ENCODE data around the gene DTYMK. TPM values are rescaled to one million over a fixed set of nuclear protein-coding genes. Genes with fewer than 3 reads are reported as not detected.

The DTYMK gene
- total RNA-seq, 4 donors from 2014 or later, result 7.7 to 18.7 (median 11.0) TPM

DNA sequence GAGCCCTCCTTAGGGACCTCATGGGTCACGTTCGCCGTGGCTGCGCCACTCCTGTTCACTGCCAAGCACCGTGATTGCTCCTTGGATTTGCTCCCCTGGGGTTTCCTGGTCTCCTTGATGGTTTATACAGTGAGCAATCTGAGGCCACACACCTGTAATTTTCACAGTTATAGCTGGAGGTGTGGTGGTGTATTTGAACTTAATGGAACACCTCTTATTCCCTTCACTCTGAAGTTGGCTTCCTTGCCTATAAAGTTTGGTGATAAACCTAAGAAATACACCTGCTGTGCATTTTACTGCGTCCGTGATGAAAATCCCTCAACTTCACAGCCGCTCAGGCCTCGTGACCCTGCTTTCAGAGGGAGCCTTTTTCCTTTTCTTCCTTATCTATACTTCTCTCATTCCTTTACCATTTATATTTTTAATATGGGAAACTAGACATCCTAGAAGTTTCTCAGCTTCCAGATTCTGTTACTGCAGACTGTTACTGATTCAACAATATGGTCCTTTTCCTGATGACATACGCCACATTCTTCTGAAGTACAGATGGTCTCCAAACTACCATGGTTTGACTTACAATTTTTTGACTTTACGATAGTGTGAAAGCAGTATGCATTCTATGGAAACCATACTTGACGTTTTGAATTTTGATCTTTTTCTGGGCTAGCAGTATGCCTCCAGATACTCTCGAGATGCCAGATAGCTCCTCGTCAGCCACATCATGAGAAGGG lies 40.5 kb downstream of the DTYMK start:
- peaks cover 0 to 3% of the 10 kb centered on the region in 2 donors for H3K36me3 ChIP-seq
- no peaks in the 10 kb centered on the region for H3K27me3 ChIP-seq
- no peak for TF ChIP-seq POLR2AphosphoS5 (IDR thresholded peaks at IDR 0.05)
- TF ChIP-seq, protein P1, sequence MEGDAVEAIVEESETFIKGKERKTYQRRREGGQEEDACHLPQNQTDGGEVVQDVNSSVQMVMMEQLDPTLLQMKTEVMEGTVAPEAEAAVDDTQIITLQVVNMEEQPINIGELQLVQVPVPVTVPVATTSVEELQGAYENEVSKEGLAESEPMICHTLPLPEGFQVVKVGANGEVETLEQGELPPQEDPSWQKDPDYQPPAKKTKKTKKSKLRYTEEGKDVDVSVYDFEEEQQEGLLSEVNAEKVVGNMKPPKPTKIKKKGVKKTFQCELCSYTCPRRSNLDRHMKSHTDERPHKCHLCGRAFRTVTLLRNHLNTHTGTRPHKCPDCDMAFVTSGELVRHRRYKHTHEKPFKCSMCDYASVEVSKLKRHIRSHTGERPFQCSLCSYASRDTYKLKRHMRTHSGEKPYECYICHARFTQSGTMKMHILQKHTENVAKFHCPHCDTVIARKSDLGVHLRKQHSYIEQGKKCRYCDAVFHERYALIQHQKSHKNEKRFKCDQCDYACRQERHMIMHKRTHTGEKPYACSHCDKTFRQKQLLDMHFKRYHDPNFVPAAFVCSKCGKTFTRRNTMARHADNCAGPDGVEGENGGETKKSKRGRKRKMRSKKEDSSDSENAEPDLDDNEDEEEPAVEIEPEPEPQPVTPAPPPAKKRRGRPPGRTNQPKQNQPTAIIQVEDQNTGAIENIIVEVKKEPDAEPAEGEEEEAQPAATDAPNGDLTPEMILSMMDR (IDR thresholded peaks at IDR 0.05), result no peak
- TF ChIP-seq POLR2A (IDR thresholded peaks at IDR 0.05), result no peak
- TF ChIP-seq EP300 (IDR thresholded peaks at IDR 0.05), result no peak
- WGBS, 2 donors (ENCODE audit: low coverage in 1 of 2), result 81 to 89% methylated on average over 7 to 14 of the region's 14 CpGs
- no peaks in the 10 kb centered on the region for H3K9me3 ChIP-seq
- ATAC-seq, result no peak
- peaks cover 2 to 63% (median 9%) of the 10 kb centered on the region in 3 donors for H3K4me1 ChIP-seq
- H3K4me3 ChIP-seq, result no peak overlapping the region
- H3K27ac ChIP-seq, result peak overlapping the region in 2 of 4 donors; percentile 66 to 81

- no peaks in the 10 kb centered on the region for H3K36me3 ChIP-seq
- TF ChIP-seq POLR2A (IDR thresholded peaks at IDR 0.05), result no peak
- TF ChIP-seq POLR2AphosphoS5 (IDR thresholded peaks at IDR 0.05), result no peak
- H3K9me3 ChIP-seq, result no peaks in the 10 kb centered on the region
- H3K4me1 ChIP-seq, result peaks cover 2 to 70% (median 13%) of the 10 kb centered on the region in 3 donors
- no peak overlapping the region for H3K4me3 ChIP-seq
- WGBS, 2 donors (ENCODE audit: low coverage in 1 of 2), result 83 to 89% methylated on average over 9 to 18 of the region's 26 CpGs
- H3K27ac ChIP-seq, result no peak overlapping the region
- ATAC-seq, result no peak
- no peaks in the 10 kb centered on the region for H3K27me3 ChIP-seq
Measured at GRCh38 chr2:241645056-241645914, 41.3 kb downstream of the DTYMK start.

- Histone ChIP-seq H3K36me3 (no peaks in the 10 kb centered on the region), H3K27ac (peak overlapping the region in 3 of 4 donors; percentile 43 to 56 (median 56)), H3K4me3 (no peak overlapping the region), H3K4me1 (peaks cover 9 to 61% (median 27%) of the 10 kb centered on the region in 3 donors), H3K9me3 (no peaks in the 10 kb centered on the region), H3K27me3 (no peaks in the 10 kb centered on the region)
- no peak for TF ChIP-seq POLR2AphosphoS5 (IDR thresholded peaks at IDR 0.05)
- TF ChIP-seq EP300 (IDR thresholded peaks at IDR 0.05), result no peak
- TF ChIP-seq POLR2A (IDR thresholded peaks at IDR 0.05), result no peak
- ATAC-seq, result no peak
- WGBS, 2 donors (ENCODE audit: low coverage in 1 of 2), result 33 to 58% methylated on average over 1 to 2 of the region's 2 CpGs
Measured at GRCh38 chr2:241641631-241642030, 45.0 kb downstream of the DTYMK start.

GRCh38 chr2:241640165-241640795 lies 46.3 kb downstream of the DTYMK start:
- Histone ChIP-seq H3K36me3 (no peaks in the 10 kb centered on the region), H3K27ac (peak overlapping the region in 3 of 4 donors; percentile 56 to 65 (median 56)), H3K4me1 (peaks cover 10 to 58% (median 30%) of the 10 kb centered on the region in 3 donors), H3K27me3 (no peaks in the 10 kb centered on the region), H3K4me3 (no peak overlapping the region), H3K9me3 (no peaks in the 10 kb centered on the region)
- no peak for ATAC-seq
- 66 to 83% methylated on average over 5 to 8 of the region's 8 CpGs for WGBS, 2 donors (ENCODE audit: low coverage in 1 of 2)
- TF ChIP-seq EP300 (IDR thresholded peaks at IDR 0.05), result no peak
- TF ChIP-seq POLR2A (IDR thresholded peaks at IDR 0.05), result no peak
- no peak for TF ChIP-seq POLR2AphosphoS5 (IDR thresholded peaks at IDR 0.05)
- TF ChIP-seq, protein P1 (IDR thresholded peaks at IDR 0.05), result no peak

DNA sequence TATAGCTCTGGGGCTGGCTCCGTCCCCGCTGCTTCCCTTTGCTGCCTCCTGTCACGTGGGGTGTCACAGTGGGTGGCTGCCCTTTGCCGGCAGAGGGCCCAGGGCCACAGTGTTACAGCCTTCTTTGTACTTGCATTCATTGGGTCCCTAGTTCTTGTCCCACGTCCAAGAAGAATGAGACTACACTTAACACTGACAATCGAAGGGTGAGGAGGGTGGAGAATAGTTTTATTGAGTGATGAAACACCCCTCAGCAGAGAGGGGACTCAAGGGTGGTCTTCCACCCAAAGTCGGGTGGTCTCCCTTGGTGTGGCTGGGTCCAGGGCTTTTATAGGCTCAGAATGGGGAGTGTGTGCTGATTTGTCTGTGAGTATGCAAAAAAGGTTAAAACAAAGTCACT lies 47.2 kb downstream of the DTYMK start:
- H3K4me1 ChIP-seq, result peaks cover 10 to 63% (median 34%) of the 10 kb centered on the region in 3 donors
- no peaks in the 10 kb centered on the region for H3K9me3 ChIP-seq
- no peaks in the 10 kb centered on the region for H3K27me3 ChIP-seq
- ATAC-seq, result no peak
- no peak for TF ChIP-seq POLR2AphosphoS5 (IDR thresholded peaks at IDR 0.05)
- TF ChIP-seq, protein P1 (IDR thresholded peaks at IDR 0.05), result no peak
- no peak for TF ChIP-seq EP300 (IDR thresholded peaks at IDR 0.05)
- TF ChIP-seq POLR2A (IDR thresholded peaks at IDR 0.05), result no peak
- peak overlapping the region in 1 of 4 donors; percentile 7 for H3K27ac ChIP-seq
- peak overlapping the region in 1 of 2 donors; percentile 98 for H3K4me3 ChIP-seq
- WGBS, 2 donors (ENCODE audit: low coverage in 1 of 2), result 89 to 100% methylated on average over 1 to 2 of the region's 7 CpGs
- no peaks in the 10 kb centered on the region for H3K36me3 ChIP-seq

Measured in gastroesophageal sphincter (tissue), 4 donors.